GM12878 (cell line): Measurements from ENCODE around the gene NKAIN2.

Source experiments
- CTCF ChIP-seq, 3 experiments: IDR thresholded peaks in 2 of 3; conservative IDR thresholded peaks in 1 of 3; 2 replicates each; pipeline ENCODE4 v1.5.1; 2011; ENCODE audit warnings: low read depth in 3 of 3, low read length in 3 of 3, mild to moderate bottlenecking in 3 of 3, control low read depth in 2 of 3, moderate library complexity in 2 of 3, inconsistent platforms in 1 of 3, mixed read lengths in 1 of 3; ENCODE audit not compliant: control insufficient read depth in 2 of 3, insufficient read depth in 1 of 3; ENCODE audit errors: extremely low read depth in 1 of 3
- JUNB ChIP-seq: IDR thresholded peaks from 2 replicates; pipeline ENCODE4 v1.6.1; 2016; ENCODE audit warnings: antibody characterized with exemption, mild to moderate bottlenecking
- KDM1A ChIP-seq: fragments of 200-600 bp; sonication (generic); IDR thresholded peaks from 2 replicates; pipeline ENCODE4 v1.6.1; 2016; ENCODE audit warnings: borderline replicate concordance
- MXI1 ChIP-seq: fragments of 150-350 bp; IDR thresholded peaks from 2 replicates; pipeline ENCODE4 v1.6.1; 2011; ENCODE audit warnings: low read depth, mild to moderate bottlenecking, inconsistent platforms, low read length, improper control_type of control experiment
- POLR2A ChIP-seq: IDR thresholded peaks from 2 replicates; pipeline ENCODE4 v1.6.1; 2011; ENCODE audit warnings: low read depth, mild to moderate bottlenecking, low read length
- STAT3 ChIP-seq: IDR thresholded peaks from 2 replicates; pipeline ENCODE4 v1.6.1; 2011; ENCODE audit warnings: low read depth, low read length, improper control_type of control experiment
- TAF1 ChIP-seq: IDR thresholded peaks from 2 replicates; pipeline ENCODE4 v1.6.1; 2011; ENCODE audit warnings: mild to moderate bottlenecking, low read depth, low read length, borderline replicate concordance
- TCF7 ChIP-seq: IDR thresholded peaks from 2 replicates; pipeline ENCODE4 v1.6.1; 2014; ENCODE audit warnings: antibody characterized with exemption, borderline replicate concordance

- no peak for TF ChIP-seq MXI1
- TF ChIP-seq STAT3: no peak
- TF ChIP-seq TAF1: no peak
- no peak for TF ChIP-seq CTCF (IDR thresholded peaks at IDR 0.05 in 2 of 3, conservative IDR thresholded peaks at IDR 0.05 in 1 of 3; ENCODE audit: control insufficient read depth in 2 of 3, extremely low read depth in 1 of 3, insufficient read depth in 1 of 3, low read depth in 3 of 3, low read length in 3 of 3)
- no peak for TF ChIP-seq TCF7
- no peak for TF ChIP-seq POLR2A
- no peak for TF ChIP-seq KDM1A
- no peak for TF ChIP-seq JUNB
These were observed 225.9 kb downstream of the NKAIN2 start for GRCh38 chr6:124029567-124029966.
